ENCODE results near the gene ZFAND3. TPM values are rescaled to one million over a fixed set of nuclear protein-coding genes. Genes with fewer than 3 reads are reported as not detected.
"Not testable (repeated sequence)": the region's sequence is repeated elsewhere in the genome, so short reads cannot be mapped to it uniquely, and the experiment has no call there.

ZFAND3 gene
- total and polyA plus RNA-seq, 10 of the 15 experiments (the other 5 are each of a cell fraction or from before 2014, with no cell fraction given): 0.90 to 34.4 (median 16.3) TPM

- Histone ChIP-seq H3K4me2 (ENCODE audit: control insufficient read depth, insufficient read depth) (peak overlapping the region; percentile 25; the same call in 1 of the 2 replicates), H3K79me2 (ENCODE audit: control insufficient read depth, insufficient read depth, low read length) (peaks cover 21% of the 10 kb centered on the region), H3K4me1 (ENCODE audit: control insufficient read depth, insufficient read depth, low read length) (peaks cover 10% of the 10 kb centered on the region)
- TF ChIP-seq SPI1 (IDR thresholded peaks at IDR 0.05; ENCODE audit: borderline replicate concordance, insufficient read depth, low read depth, low read length) (peak; percentile 64), IKZF1 (conservative IDR thresholded peaks at IDR 0.05) (peak; percentile 30; the same call in 1 of the 2 replicates), NBN (IDR thresholded peaks at IDR 0.05) (peak; percentile 46; the same call in 1 of the 2 replicates), IKZF2 (IDR thresholded peaks at IDR 0.05) (0 out of 4 replicates have a peak, but pooled peaks of 1 of the 2 experiments have one; percentile 39), DPF2 (IDR thresholded peaks at IDR 0.05) (0 out of 2 replicates have a peak, but pooled peaks have one; percentile 51), MEF2B (IDR thresholded peaks at IDR 0.05; ENCODE audit: partially characterized antibody, poor library complexity, severe bottlenecking) (peak; percentile 56)
- FAIRE-seq; H3K27ac ChIP-seq (ENCODE audit: control insufficient read depth, insufficient read depth); BruUV-seq (replicated peaks); H3K4me3 ChIP-seq; H3K9me3 ChIP-seq (replicated peaks; ENCODE audit: control insufficient read depth, insufficient read depth, low read length); H3K36me3 ChIP-seq (ENCODE audit: control insufficient read depth in 2 of 2, insufficient read depth in 2 of 2, low read length in 1 of 2); H3K9ac ChIP-seq (ENCODE audit: control insufficient read depth, insufficient read depth, low read length); H3K27me3 ChIP-seq (replicated peaks in 1 of 2; ENCODE audit: control insufficient read depth in 2 of 2, insufficient read depth in 2 of 2, low read length in 1 of 2); H4K20me1 ChIP-seq (ENCODE audit: control insufficient read depth, insufficient read depth); DNase-seq (ENCODE audit: low read depth, low spot score); POLR2A ChIA-PET; in situ Hi-C loops (cut with MboI); intact Hi-C loops (cut with micrococcal nuclease; ENCODE audit: unreplicated experiment); H2AFZ ChIP-seq (ENCODE audit: control insufficient read depth, low read depth, low read length): not testable (repeated sequence)
- ChIA-PET CTCF (interaction anchor here (0.6 to 1.1 kb wide), 3 partner anchors 10 to 1161 kb away, joined by 3 to 4 read pairs (median 3); no protein-coding TSS in a partner anchor), SMC1A (ENCODE audit: uncharacterized antibody, unreplicated experiment) (interaction anchor here (0.7 to 3.2 kb wide), 7 partner anchors 10 to 61 kb away, joined by 3 to 13 read pairs (median 4); no protein-coding TSS in a partner anchor), RAD21 (ENCODE audit: unreplicated experiment) (interaction anchor here (0.6 to 1.1 kb wide), 3 partner anchors 61 to 117 kb away, joined by 3 read pairs; no protein-coding TSS in a partner anchor)
- WGBS (ENCODE audit: insufficient coverage, insufficient replicate concordance, low lambda C conversion rate, missing lambda C conversion rate): 59% methylated on average over 9 of the region's 9 CpGs
- peak; percentile 89 for ATAC-seq
Observed at GRCh38 chr6:37893734-37894133, 74.2 kb downstream of the ZFAND3 start.

- FAIRE-seq (no peak), DNase-seq (ENCODE audit: low read depth, low spot score) (no peak), ATAC-seq (no peak)
- RAD21 ChIA-PET (ENCODE audit: unreplicated experiment): interaction anchor here (0.6 kb wide), 1 partner anchor 49 kb away, joined by 4 read pairs; no protein-coding TSS in a partner anchor
- no TSS peak for BruUV-seq (replicated peaks)
- H3K27me3 ChIP-seq (replicated peaks in 1 of 2; ENCODE audit: control insufficient read depth in 2 of 2, insufficient read depth in 2 of 2, low read length in 1 of 2): no peaks in the 10 kb centered on the region
- no peak overlapping the region for H3K4me2 ChIP-seq (ENCODE audit: control insufficient read depth, insufficient read depth)
- in situ Hi-C loops (cut with MboI) (no loop called here), intact Hi-C loops (cut with micrococcal nuclease; ENCODE audit: unreplicated experiment) (no loop called here)
- H2AFZ ChIP-seq (ENCODE audit: control insufficient read depth, low read depth, low read length): no peak overlapping the region
- SMC1A ChIA-PET (ENCODE audit: uncharacterized antibody, unreplicated experiment): interaction anchor here (1.1 to 3.2 kb wide), 3 partner anchors 9 to 31 kb away, joined by 3 to 7 read pairs (median 6); no protein-coding TSS in a partner anchor
- peaks cover 25% of the 10 kb centered on the region for H3K79me2 ChIP-seq (ENCODE audit: control insufficient read depth, insufficient read depth, low read length)
- POLR2A ChIA-PET: no interaction called here
- no peaks in the 10 kb centered on the region for H3K36me3 ChIP-seq (ENCODE audit: control insufficient read depth in 2 of 2, insufficient read depth in 2 of 2, low read length in 1 of 2)
- H3K9ac ChIP-seq (ENCODE audit: control insufficient read depth, insufficient read depth, low read length): no peak overlapping the region
- no peaks in the 10 kb centered on the region for H4K20me1 ChIP-seq (ENCODE audit: control insufficient read depth, insufficient read depth)
- CTCF ChIA-PET: interaction anchor here (0.6 to 1.1 kb wide), 3 partner anchors 9 to 1209 kb away, joined by 3 to 4 read pairs (median 3); no protein-coding TSS in a partner anchor
- H3K4me3 ChIP-seq: no peak overlapping the region
- H3K27ac ChIP-seq (ENCODE audit: control insufficient read depth, insufficient read depth): no peak overlapping the region
- H3K9me3 ChIP-seq (replicated peaks; ENCODE audit: control insufficient read depth, insufficient read depth, low read length): peaks cover 1% of the 10 kb centered on the region; the same call in 2 of the 3 replicates
- WGBS (ENCODE audit: insufficient coverage, insufficient replicate concordance, low lambda C conversion rate, missing lambda C conversion rate): over 99% methylated on average over 5 of the region's 5 CpGs
- H3K4me1 ChIP-seq (ENCODE audit: control insufficient read depth, insufficient read depth, low read length): peaks cover 10% of the 10 kb centered on the region
- TF ChIP-seq SIX5 (IDR thresholded peaks at IDR 0.05; ENCODE audit: low read depth, low read length, severe bottlenecking) (no peak), HDAC6 (IDR thresholded peaks at IDR 0.05; ENCODE audit: unreplicated experiment) (no peak), PAX5 (IDR thresholded peaks at IDR 0.05; ENCODE audit: borderline replicate concordance, low read depth, low read length) (no peak), MTA2 (IDR thresholded peaks at IDR 0.05; ENCODE audit: low read depth) (no peak), TCF12 (IDR thresholded peaks at IDR 0.05; ENCODE audit: low read depth, low read length) (no peak), ATF3 (IDR thresholded peaks at IDR 0.05; ENCODE audit: borderline replicate concordance, extremely low read depth, low read depth, low read length) (no peak), REST (IDR thresholded peaks at IDR 0.05; ENCODE audit: low read depth, low read length) (no peak), NR2F1 (conservative IDR thresholded peaks at IDR 0.05) (no peak)
Observed at GRCh38 chr6:37894585-37894984, 75.1 kb downstream of the ZFAND3 start.
